ENCODE data around the gene MAP4K1.
A peak's percentile ranks its signal among the peaks of the same experiment; 100 is the strongest.

MAP4K1 gene

DNA sequence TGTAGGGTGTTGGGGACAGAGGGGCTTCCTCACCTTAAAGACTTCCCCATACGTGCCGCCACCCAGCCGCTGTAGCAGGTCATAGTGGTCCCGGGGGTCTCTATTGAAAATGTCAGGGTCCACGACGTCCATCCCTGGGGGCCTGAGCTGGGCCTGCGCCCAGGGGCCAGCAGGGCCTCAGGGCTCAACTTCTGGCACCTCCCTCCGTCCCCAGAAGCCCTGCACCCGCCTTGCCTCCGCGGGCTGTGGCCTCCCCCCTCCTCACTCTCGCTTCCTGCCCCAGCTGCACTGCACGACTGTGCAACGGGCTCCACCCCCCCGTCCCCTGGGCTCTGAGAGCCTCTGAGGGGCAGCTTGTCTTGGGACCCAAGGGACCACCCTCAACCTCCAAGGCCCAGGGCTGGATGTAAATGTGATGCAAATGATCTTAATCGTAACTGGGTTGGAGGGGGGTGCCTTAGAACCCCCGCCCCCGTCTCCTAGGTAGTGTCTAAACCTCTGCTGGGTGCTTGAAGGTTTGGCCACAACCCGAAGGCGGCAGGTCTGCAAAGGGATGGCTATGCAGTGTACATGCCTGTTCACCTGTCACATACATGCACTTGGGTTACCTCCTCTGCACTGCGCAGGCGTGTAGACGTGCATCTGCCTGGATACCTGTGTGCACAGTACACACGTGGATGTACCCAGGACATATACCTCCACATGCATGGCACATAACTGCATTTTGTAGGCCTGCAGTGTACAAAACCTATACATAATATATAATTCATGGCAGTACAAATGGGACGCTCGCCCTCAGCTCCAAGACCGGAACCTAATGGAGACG, at the start of gene MAP4K1:
Gene MAP4K1, minus strand, starts transcription at position 190 of the 826 bp plus-strand sequence. Its CDS starts 58 bp downstream, at position 132.
- no peak for DNase-seq (ENCODE audit: low read depth)

DNA sequence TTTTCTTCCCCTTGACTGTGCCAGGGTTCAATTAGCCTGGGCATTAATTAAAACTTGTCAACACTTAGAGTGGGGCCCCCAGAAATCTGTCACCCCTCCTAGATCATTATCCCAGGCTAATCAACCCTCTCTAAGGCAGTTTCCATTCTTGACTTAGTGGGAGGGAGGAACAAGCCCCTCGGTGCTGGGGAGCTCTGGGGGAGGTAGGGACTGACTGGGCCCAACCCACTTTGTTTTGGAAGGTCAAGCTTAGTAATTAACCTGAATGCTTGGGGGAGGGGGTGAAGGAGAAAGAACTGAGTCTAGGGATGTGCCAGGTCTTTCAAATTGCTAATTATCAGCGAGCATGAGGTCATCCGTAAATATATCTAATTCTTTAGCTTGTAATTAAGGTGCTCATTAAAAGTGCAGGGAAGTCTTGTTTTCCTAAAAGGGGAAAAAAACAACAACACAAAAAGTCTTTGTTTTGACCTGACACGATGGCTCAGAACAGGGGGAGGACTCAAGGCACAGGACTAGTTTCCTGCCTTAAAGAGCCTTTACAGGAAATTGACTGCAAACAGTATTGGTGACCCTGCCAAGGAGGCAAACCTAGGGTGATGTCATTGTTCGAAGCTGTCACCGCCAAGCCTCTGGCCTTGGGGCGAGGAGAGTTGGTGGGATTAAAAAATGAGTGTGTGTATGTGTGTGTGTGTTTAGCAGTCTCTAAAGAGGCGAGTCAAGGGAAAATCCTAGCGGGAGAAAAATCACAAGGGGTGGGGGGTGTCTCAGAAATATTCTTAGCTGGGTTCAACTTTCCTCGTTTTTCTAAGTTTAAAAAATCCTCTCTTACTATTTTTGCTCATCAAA, 49.1 kb upstream of the MAP4K1 start:
- no peak for DNase-seq (ENCODE audit: low read depth)

DNA sequence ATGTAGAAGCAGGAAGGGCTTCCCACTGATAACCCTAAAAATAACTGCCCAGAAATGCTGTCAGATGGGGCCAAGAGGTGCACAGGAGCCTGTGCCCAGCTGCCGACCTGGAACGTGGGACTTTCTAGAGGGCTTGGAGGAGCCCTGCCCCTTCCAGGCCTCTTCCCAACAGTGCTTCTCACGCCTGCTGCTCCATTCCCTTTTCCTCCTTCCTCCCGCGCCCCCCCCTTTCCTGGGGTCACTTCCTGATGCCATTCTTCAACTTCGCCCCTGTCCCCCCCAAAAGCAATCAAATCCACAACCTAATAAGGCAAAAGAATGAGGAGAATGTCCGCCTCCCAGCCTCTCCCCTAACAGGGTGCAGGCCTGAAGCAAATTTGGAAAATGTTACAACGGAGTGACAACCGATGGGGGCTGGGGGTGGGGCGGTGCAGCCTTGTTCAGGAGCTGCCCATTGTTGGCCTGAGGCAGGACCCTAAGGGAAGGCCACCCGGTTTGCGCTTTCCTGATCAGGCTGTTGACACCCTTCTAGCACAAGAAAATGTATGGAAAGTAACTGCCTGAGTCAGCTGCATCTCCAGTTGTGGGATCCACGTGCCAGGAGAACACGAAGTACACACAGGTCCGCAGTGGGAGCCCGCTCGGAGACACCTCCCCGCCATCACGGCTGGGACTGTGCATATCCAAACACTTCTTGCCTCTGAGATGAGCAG, 48.4 kb upstream of the MAP4K1 start:
- no peak for DNase-seq (ENCODE audit: low read depth)

DNA sequence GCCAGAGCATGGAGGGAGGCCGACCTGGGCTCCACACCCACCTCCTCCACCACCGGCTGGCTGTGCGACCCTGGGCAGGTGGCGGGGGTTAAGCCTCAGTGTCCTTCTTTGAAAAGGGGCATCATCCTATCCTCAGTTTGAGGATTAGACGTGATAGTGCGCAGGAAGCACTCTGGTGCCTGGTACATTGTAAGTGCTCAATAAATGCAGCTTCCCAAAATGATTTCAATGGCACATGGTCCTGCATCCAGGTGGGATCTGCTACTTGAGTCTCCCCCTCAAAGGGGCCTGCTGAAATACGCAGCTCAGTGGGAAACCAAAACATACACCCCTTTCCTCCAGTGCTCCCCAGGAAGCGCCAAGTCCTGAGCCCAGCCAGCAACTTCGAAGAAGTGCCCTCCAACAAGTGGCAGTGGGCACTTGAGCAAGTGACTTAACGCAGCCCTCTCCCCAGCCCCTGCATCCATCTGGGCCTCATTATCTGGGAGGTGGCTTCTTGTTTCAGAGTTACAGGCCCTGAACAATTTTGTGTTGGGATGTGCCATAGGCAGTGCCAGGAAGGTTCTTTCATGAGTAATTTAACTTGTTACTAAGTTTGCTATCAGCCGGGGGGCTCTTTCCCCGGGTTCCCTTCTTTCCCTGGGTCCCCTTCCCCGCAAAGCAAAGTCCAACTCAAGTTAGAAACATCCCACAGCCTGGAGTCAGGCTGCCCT, 47.6 kb upstream of the MAP4K1 start:
- no peak for DNase-seq (ENCODE audit: low read depth)

DNA sequence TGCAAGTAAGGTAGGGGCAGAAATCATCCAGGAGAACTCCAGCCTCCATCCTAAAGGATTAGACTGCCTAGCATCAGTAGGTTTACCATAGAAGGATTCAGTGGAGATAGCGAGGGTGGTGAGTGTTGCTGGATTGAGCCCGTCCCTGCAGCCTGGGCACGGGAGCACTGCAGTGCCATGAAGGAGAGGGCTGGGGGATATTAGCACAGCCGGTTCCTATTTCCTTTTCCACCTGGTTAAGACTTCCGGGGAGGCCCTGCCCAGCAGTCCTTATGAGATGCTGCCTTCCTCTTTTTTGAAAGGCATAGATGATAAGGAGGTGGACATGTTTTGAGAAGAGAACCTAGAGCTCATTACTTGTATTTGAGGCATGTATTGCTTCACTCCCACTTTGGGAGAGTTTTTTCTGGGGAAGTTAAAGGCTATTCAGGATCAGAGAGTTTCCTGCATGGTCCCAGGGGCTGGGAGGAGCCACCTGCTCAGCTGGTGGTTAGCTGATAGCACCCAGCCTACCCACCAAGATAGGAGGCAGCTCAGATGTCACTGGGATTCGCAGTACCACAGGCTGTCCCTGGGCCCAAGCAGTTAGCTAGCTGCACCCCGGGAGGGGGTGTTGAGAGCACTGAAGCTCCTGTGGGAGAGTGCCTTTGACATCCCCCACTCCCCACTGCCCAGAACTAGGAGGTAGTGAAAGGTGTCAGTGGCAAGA, 46.9 kb upstream of the MAP4K1 start:
- DNase-seq (ENCODE audit: low read depth): no peak

DNA sequence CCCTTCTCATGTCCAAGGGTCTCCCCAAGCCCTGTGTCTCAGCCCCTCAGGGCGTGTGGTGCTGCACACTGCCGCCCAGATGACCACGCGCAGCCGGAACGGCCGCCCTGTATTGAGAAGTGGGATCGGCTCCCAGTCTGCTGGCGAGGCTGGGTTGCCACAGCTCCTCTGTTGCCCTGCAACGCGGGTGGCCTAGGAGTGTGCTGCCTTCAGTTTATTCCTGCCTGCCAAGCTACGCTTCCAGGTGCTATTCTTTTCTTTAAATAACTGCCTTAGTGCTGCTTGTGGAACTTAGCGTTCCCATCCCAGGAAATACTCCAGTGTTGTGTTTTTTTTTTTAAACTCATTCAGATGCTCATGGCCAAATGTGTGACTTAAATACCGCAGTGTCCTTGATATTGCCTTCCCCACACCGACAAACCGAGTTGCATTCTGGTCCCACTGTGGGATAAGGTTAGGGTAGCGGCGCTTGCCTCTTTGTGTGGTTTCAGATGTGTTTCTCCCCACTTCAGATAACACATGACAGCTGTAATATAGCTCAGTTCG, 46.3 kb upstream of the MAP4K1 start:
- no peak for DNase-seq (ENCODE audit: low read depth)

DNA sequence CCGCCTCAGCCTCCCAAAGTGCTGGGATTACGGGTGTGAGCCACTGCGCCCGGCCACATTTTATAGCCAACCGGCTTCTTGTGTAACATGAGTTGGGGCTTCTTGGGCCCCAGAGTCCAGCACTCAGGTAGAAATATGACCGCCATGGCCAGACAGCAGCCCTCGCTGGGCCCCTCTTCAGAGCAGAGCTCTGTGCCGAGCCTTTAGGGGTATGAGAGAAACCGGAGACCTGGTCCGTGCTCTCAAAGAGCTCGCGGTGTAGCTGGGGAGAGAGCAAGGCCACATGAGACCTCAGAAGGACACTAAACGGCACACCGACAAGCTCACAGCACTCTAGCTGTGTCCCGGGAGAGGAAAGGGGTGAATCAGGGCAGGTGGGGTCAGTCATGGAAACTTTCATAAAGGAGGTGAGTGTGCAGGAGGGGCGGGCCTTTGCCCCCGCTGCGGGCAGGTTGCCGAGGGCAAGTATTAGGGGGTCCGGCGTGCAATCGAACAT, 45.5 kb upstream of the MAP4K1 start:
- DNase-seq (ENCODE audit: low read depth): no peak

DNA sequence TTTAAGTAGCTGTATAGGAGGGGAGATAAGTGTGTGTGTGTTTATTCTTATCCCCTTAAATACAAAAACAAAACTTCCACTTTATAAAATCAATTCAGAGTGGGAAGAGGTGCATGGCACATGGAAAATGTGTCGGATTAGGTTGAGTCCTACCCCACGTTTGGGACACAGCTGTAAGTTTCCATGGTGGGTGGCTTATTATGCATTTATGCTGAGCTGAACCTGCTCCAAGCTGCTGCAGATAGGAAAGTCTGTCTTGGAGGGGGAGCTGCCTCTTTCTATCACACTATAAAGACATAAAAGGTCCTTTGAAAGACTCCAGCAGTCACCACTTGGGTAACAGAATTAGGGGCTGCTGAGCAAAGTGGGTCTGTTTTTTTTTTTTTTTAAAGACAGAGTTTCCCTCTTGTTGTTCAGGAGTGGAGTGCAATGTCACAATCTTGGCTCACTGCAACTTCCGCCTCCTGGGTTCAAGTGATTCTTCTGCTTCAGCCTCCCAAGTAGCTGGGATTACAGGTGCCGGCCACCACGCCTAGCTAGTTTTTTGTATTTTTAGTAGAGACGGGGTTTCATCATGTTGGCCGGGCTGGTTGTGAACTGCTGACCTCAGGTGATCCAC, 44.9 kb upstream of the MAP4K1 start:
- no peak for DNase-seq (ENCODE audit: low read depth)

DNA sequence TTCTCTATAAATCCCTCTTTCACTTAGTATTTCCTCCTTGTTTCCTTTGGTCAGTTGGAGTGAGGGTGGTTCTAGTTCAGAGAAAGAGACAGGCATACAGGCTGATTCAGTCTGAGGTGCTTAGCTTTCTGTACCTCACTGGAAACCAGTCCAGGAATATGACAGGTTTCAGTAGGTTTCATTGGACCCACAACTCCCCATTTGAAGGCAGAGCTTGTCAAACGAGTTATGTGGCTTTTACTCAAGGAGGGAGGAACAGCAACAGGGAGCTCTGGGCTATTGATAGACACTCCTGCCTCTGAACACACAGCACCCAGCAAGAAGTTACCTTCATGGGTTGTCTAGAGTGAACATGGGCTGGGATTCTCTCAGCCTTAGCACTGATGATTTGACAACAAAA, 44.2 kb upstream of the MAP4K1 start:
- DNase-seq (ENCODE audit: low read depth): no peak

DNA sequence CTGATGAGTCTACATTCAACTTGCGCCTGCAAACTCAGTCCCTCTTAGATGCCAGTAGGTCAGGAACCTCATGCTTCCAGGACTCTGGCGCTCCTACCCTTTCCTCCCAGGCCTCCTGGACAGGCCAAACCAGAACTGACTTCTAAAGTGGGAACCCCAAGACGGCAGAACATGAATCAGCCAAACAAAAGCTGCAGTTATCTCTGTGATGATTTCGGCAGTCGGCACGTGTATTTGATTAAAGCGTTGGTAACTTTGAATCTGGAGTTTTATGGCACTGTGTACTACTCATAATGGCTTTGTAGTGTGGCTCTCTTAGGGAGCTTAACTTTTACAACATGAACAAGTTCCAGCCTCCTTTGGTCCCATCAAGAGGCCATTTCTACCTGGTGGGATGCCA, 43.4 kb upstream of the MAP4K1 start:
- no peak for DNase-seq (ENCODE audit: low read depth)

DNA sequence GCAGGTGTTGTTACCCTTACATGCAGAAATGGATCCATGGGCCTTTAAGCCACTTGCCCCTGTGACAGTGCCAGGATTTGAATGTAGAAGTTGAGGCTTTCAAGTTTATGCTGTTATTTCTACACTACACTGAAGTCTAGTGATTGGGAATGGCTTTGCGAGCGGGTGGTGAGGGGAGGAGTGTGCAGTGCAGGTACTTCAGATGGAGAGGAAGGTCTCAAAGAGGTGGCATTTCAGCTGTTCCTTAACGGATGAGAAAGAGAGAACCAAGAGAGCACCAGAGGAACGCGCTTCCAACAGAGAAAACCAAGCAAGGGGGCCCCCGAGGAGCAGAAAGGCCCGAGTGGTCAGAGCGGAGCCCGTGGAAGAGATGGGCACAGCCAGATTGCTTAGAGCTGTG, 43.0 kb upstream of the MAP4K1 start:
- DNase-seq (ENCODE audit: low read depth): no peak

DNA sequence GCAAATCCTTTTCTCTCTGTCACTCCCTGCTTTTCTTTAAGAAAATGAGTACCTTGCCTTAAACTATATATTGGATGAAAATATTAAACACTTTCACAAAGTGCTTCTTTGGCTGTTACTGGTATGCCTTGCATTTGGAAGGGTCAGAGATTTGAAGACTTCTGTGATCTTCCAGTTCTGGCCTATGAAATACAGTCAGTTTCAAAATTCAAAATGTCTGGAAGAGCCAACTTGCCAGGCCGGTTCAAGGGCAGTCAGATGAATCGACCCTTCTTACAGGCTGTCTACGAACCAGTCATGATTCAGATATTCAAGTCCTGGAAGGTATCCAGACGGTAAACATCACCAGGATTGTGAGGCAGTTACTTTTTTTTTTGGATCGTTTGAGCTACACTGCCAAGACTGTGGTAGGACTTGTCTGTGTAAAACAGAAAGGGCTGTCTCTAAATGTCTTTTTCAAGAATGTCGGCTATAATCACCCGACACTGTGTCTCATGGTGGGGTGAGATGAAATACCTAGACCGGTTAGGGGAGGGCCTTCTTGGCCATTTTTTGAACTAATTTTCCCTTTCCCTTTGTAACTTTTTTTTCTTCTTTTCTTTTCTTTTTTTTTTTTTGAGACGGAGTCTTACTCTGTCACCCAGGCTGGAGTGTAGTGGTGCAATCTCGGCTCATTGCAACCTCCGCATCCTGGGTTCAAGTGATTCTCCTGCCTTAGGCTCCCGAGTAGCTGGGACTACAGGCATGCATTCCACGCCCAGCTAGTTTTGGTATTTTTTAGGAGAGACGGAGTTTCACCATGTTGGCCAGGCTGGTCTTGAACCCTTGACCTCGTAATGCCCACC, 40.9 kb upstream of the MAP4K1 start:
- peak; percentile 98 for DNase-seq (ENCODE audit: low read depth)

DNA sequence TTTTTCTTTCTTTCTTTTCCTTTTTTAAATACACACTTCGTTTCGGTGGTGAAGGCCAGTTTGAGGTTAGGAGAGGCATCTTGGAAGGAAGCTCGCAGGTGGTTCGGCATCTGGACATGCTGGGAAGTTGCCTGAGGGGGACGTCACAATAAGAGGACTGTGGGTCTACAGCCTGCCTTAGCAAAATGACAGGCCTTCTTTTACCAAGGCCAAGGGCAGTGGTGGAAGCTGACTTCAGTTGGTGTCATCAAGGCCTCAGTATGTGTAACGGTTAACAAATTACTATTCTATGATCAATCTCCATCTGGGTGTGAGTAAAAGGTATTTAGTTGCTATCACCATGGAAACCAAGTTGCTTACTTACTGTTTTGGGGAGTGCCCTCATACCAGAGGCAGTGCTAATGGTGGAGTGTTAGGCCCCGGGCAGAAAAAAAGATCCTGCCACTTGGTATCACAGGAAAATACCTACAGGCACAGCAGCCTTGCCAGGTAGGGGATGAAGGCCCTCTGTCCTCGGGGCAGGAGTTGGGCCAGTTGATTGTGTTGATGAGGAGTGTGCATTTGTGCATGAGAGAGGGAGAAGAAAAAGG, 40.0 kb upstream of the MAP4K1 start:
- DNase-seq (ENCODE audit: low read depth): peak; percentile 95

DNA sequence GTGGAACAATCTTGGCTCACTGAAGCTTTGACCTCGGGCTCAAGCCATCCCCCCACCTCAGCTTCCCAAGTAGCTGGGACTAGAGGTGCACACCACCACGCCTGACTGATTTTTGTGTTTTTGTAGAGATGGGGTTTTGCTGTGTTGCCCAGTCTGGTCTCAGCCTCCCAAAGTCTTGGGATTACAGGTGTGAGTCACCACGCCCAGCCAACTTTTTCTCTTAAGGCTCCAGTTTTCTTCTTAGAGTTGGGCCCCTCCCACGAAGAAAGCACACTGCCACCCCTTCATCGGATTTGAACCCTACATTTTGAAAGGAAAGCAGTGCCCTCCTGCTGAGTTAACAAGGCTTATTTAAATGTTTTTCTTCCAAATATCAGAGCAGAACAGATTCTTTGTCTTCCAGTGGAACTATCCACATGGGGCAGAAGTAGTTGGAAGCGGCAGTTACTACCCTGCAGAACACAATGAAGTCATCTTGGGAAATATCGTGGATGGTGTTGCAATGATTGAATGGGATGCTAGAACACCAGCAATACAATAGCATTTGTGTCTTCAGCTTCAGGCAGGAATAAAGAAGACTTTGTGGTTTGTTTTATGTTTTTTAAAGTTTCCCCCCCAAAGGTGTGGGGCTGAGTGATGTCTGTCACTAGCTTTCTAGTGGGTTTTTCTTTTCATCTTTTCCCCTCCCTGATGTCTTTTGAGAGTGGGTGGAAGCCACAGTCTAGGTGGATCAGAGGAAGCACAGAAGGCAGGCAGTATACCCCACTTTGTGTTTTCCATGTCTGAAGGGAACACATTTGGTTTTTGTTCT, 38.6 kb upstream of the MAP4K1 start:
- no peak for DNase-seq (ENCODE audit: low read depth)

DNA sequence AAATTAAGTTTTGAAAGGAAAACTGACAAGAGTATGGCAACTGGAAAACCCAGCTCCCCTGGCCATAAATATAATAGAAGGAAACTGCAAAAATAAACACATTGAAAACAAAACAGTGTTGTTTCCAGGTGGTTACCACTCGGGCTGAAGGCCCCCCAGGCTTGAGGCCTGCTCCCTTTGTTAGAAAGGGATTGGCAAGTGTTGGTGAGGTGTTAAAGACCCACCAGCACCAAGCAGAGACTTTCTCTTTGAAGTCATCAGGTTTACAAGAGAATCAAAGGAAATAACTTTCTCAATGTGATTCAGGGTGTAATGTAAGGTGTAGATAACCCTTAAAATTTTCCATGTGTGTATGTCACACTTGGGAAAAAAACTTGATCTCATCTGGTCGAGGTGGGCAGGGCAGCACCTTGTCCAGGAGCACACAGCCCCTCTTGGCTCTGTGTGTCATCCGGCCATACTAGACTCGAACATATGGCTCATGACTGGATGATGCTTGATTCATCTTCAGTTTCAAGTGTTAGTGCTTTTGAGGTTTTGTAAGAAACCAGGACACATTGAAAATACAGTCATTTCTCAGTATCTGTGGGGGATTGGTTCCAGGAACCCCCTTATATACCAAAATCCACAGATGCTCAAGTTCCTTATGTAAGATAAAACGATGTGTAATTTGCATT, 37.5 kb upstream of the MAP4K1 start:
- no peak for DNase-seq (ENCODE audit: low read depth)

DNA sequence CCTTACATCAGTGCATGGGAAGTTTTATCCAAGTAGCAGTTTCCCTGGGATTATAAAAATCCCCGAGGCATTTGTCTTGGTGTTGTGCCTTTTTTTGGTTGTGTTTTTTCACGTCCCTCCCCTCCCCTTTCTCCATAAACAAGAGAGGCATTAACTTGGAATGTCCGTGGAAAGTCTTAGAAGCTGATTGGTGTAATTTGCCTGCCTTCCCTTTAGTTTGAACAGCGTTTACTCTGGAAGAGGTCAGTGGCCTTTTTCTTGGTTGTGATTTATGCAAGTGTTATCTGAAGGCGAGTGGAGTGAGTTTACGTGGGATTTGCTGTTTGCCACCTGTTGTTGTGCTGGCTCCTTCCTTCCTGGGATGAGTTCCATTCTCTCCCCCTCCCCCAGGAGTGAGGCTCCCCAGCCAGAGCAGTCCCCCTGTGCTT, 36.9 kb upstream of the MAP4K1 start:
- no peak for DNase-seq (ENCODE audit: low read depth)

DNA sequence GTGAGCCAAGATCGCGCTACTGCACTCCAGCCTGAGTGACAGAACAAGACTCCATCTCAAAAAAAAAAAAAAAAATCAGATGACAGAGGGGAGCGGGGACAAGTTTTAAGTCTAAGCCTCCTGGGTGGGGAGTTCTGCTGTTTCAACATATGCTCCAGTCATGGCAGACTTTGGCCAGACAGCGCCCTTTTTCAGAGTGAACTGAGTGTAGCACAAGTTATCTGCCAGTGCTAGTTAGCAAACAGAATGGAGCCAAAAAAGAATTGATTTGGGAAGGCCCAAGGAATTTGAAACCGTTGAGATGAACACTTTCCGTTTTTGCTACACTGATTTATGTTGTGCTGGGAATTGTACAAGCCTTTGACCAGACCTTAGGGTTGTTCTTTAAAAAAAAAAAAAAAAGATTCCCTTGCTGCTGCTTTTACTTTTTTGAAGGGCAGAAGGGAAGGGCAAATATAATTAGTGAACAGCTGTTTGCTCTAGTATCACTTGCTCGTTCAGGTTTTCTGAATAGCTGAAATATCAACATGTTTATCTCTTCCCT, 35.3 kb upstream of the MAP4K1 start:
- DNase-seq (ENCODE audit: low read depth): no peak
